Measurements from ENCODE around the gene MAN1A2. TPM values are rescaled to one million over a fixed set of nuclear protein-coding genes. Genes with fewer than 3 reads are reported as not detected.
"Not testable (repeated sequence)": the region's sequence is repeated elsewhere in the genome, so short reads cannot be mapped to it uniquely, and the experiment has no call there.

MAN1A2 gene
- polyA plus RNA-seq, 1 experiment = 40.7 TPM

- no peak for DNase-seq (ENCODE audit: low read depth, low spot score)
- Histone ChIP-seq H3K27ac (ENCODE audit: low read depth, low read length) (no peak overlapping the region), H3K9me3 (ENCODE audit: control insufficient read depth, insufficient read depth, low read length) (no peaks in the 10 kb centered on the region), H3K4me3 (ENCODE audit: low read depth, low read length) (no peak overlapping the region), H3K27me3 (ENCODE audit: control insufficient read depth, insufficient read depth, low read length) (no peaks in the 10 kb centered on the region)
- CTCF ChIA-PET = no interaction called here
- TF ChIP-seq CTCF (IDR thresholded peaks at IDR 0.05; ENCODE audit: low read depth, low read length) = no peak
- POLR2A ChIA-PET = interaction anchor here (0.7 kb wide), 1 partner anchor 221 kb away, joined by 4 read pairs; no protein-coding TSS in a partner anchor
These were observed 100.1 kb downstream of the MAN1A2 start for GRCh38 chr1:117467336-117467735.

GRCh38 chr1:117473063-117473462, 105.8 kb downstream of the MAN1A2 start:
- no peak for TF ChIP-seq CTCF (IDR thresholded peaks at IDR 0.05; ENCODE audit: low read depth, low read length)
- no peak overlapping the region for H3K4me3 ChIP-seq (ENCODE audit: low read depth, low read length)
- no peaks in the 10 kb centered on the region for H3K27me3 ChIP-seq (ENCODE audit: control insufficient read depth, insufficient read depth, low read length)
- CTCF ChIA-PET = interaction anchor here (0.5 to 0.6 kb wide), 2 partner anchors 285 to 453 kb away, joined by 3 read pairs; no protein-coding TSS in a partner anchor
- no peak for DNase-seq (ENCODE audit: low read depth, low spot score)
- no peak overlapping the region for H3K27ac ChIP-seq (ENCODE audit: low read depth, low read length)
- POLR2A ChIA-PET = no interaction called here
- no peaks in the 10 kb centered on the region; the same call in 1 of the 2 replicates for H3K9me3 ChIP-seq (ENCODE audit: control insufficient read depth, insufficient read depth, low read length)

- H3K27me3 ChIP-seq (ENCODE audit: control insufficient read depth, insufficient read depth, low read length); POLR2A ChIA-PET; H3K27ac ChIP-seq (ENCODE audit: low read depth, low read length); H3K4me3 ChIP-seq (ENCODE audit: low read depth, low read length); H3K9me3 ChIP-seq (ENCODE audit: control insufficient read depth, insufficient read depth, low read length); CTCF ChIA-PET; DNase-seq (ENCODE audit: low read depth, low spot score): not testable (repeated sequence)
These were observed 108.2 kb downstream of the MAN1A2 start for GRCh38 chr1:117475495-117475894.

GRCh38 chr1:117479086-117479485, 111.8 kb downstream of the MAN1A2 start:
- DNase-seq (ENCODE audit: low read depth, low spot score) = no peak
- Histone ChIP-seq H3K27ac (ENCODE audit: low read depth, low read length) (no peak overlapping the region), H3K27me3 (ENCODE audit: control insufficient read depth, insufficient read depth, low read length) (no peaks in the 10 kb centered on the region), H3K4me3 (ENCODE audit: low read depth, low read length) (no peak overlapping the region), H3K9me3 (ENCODE audit: control insufficient read depth, insufficient read depth, low read length) (no peaks in the 10 kb centered on the region; the same call in 1 of the 2 replicates)
- ChIA-PET POLR2A (no interaction called here), CTCF (no interaction called here)
- TF ChIP-seq CTCF (IDR thresholded peaks at IDR 0.05; ENCODE audit: low read depth, low read length) = no peak

- ChIA-PET CTCF (interaction anchor here (0.6 kb wide), 1 partner anchor 8 kb away, joined by 4 read pairs; no protein-coding TSS in a partner anchor), POLR2A (no interaction called here)
- H3K9me3 ChIP-seq (ENCODE audit: control insufficient read depth, insufficient read depth, low read length) = no peaks in the 10 kb centered on the region
- no peak for TF ChIP-seq CTCF (IDR thresholded peaks at IDR 0.05; ENCODE audit: low read depth, low read length)
- H3K27ac ChIP-seq (ENCODE audit: low read depth, low read length) = no peak overlapping the region
- no peaks in the 10 kb centered on the region for H3K27me3 ChIP-seq (ENCODE audit: control insufficient read depth, insufficient read depth, low read length)
- no peak overlapping the region for H3K4me3 ChIP-seq (ENCODE audit: low read depth, low read length)
- no peak for DNase-seq (ENCODE audit: low read depth, low spot score)
These were observed 114.2 kb downstream of the MAN1A2 start for GRCh38 chr1:117481410-117481809.

- Histone ChIP-seq H3K27ac (ENCODE audit: low read depth, low read length) (no peak overlapping the region), H3K27me3 (ENCODE audit: control insufficient read depth, insufficient read depth, low read length) (no peaks in the 10 kb centered on the region), H3K9me3 (ENCODE audit: control insufficient read depth, insufficient read depth, low read length) (no peaks in the 10 kb centered on the region), H3K4me3 (ENCODE audit: low read depth, low read length) (no peak overlapping the region)
- no peak for DNase-seq (ENCODE audit: low read depth, low spot score)
- ChIA-PET POLR2A (no interaction called here), CTCF (no interaction called here)
- no peak for TF ChIP-seq CTCF (IDR thresholded peaks at IDR 0.05; ENCODE audit: low read depth, low read length)
These were observed 126.7 kb downstream of the MAN1A2 start for GRCh38 chr1:117493906-117494305.

All from AG04450 (cell line).